Mucosa of rectum (tissue), 2 donors: Measurements from ENCODE around the gene NPAS3.

ENCODE experiments used
- H3K27ac ChIP-seq, 2 donors: one replicate each; pipeline ENCODE4 v1.7.0; 2013; ENCODE audit warnings: inconsistent platforms in 2 of 2, low read depth in 2 of 2, low read length in 2 of 2
- H3K27me3 ChIP-seq, 2 donors: one replicate each; pipeline ENCODE4 v1.7.0; 2013; ENCODE audit warnings: low read length in 2 of 2; ENCODE audit not compliant: control insufficient read depth in 2 of 2, insufficient read depth in 2 of 2
- H3K36me3 ChIP-seq, 2 donors: one replicate each; pipeline ENCODE4 v1.7.0; 2013; ENCODE audit warnings: low read length in 2 of 2; ENCODE audit not compliant: control insufficient read depth in 2 of 2, insufficient read depth in 2 of 2
- H3K4me1 ChIP-seq, 2 donors: one replicate each; pipeline ENCODE4 v1.7.0; 2013; ENCODE audit warnings: low read length in 2 of 2, mild to moderate bottlenecking in 1 of 2; ENCODE audit not compliant: control insufficient read depth in 2 of 2, insufficient read depth in 2 of 2
- H3K4me3 ChIP-seq, 2 donors: one replicate each; pipeline ENCODE4 v1.7.0; 2013; ENCODE audit warnings: low read length in 2 of 2
- H3K9ac ChIP-seq, 2 donors: one replicate each; pipeline ENCODE4 v1.7.0; 2013; ENCODE audit warnings: low read length in 2 of 2, low read depth in 1 of 2, mild to moderate bottlenecking in 1 of 2
- H3K9me3 ChIP-seq, 2 donors: one replicate each; pipeline ENCODE4 v1.7.0; 2013; ENCODE audit warnings: low read length in 2 of 2; ENCODE audit not compliant: control insufficient read depth in 2 of 2
- donor health status: healthy.
- donor health status: Normal muscosa, but diverticular disease.

NPAS3 gene

GRCh38 chr14:33556382-33557121 is 617.9 kb downstream of the NPAS3 start:
- no peaks in the 10 kb centered on the region for H3K36me3 ChIP-seq
- H3K9ac ChIP-seq: no peak overlapping the region
- H3K9me3 ChIP-seq: no peaks in the 10 kb centered on the region
- no peaks in the 10 kb centered on the region for H3K4me1 ChIP-seq
- H3K4me3 ChIP-seq: no peak overlapping the region
- H3K27ac ChIP-seq: no peak overlapping the region
- no peaks in the 10 kb centered on the region for H3K27me3 ChIP-seq

GRCh38 chr14:33560718-33561431 is 622.2 kb downstream of the NPAS3 start:
- Histone ChIP-seq H3K9ac (no peak overlapping the region), H3K36me3 (no peaks in the 10 kb centered on the region), H3K27me3 (no peaks in the 10 kb centered on the region), H3K9me3 (no peaks in the 10 kb centered on the region), H3K4me3 (no peak overlapping the region), H3K4me1 (no peaks in the 10 kb centered on the region), H3K27ac (no peak overlapping the region)

- no peaks in the 10 kb centered on the region for H3K9me3 ChIP-seq
- no peaks in the 10 kb centered on the region for H3K36me3 ChIP-seq
- H3K4me1 ChIP-seq: no peaks in the 10 kb centered on the region
- no peak overlapping the region for H3K9ac ChIP-seq
- H3K27me3 ChIP-seq: no peaks in the 10 kb centered on the region
- no peak overlapping the region for H3K27ac ChIP-seq
- H3K4me3 ChIP-seq: no peak overlapping the region
Measured at GRCh38 chr14:33561488-33562175, 623.0 kb downstream of the NPAS3 start.

GRCh38 chr14:33563191-33563900 is 624.7 kb downstream of the NPAS3 start:
- no peaks in the 10 kb centered on the region for H3K27me3 ChIP-seq
- no peak overlapping the region for H3K27ac ChIP-seq
- H3K4me3 ChIP-seq: no peak overlapping the region
- no peaks in the 10 kb centered on the region for H3K9me3 ChIP-seq
- no peaks in the 10 kb centered on the region for H3K36me3 ChIP-seq
- H3K4me1 ChIP-seq: no peaks in the 10 kb centered on the region
- H3K9ac ChIP-seq: no peak overlapping the region

- Histone ChIP-seq H3K4me1 (no peaks in the 10 kb centered on the region), H3K27me3 (no peaks in the 10 kb centered on the region), H3K4me3 (no peak overlapping the region), H3K27ac (no peak overlapping the region), H3K36me3 (no peaks in the 10 kb centered on the region), H3K9ac (no peak overlapping the region), H3K9me3 (no peaks in the 10 kb centered on the region)
Measured at GRCh38 chr14:33563901-33564197, 625.2 kb downstream of the NPAS3 start.

DNA sequence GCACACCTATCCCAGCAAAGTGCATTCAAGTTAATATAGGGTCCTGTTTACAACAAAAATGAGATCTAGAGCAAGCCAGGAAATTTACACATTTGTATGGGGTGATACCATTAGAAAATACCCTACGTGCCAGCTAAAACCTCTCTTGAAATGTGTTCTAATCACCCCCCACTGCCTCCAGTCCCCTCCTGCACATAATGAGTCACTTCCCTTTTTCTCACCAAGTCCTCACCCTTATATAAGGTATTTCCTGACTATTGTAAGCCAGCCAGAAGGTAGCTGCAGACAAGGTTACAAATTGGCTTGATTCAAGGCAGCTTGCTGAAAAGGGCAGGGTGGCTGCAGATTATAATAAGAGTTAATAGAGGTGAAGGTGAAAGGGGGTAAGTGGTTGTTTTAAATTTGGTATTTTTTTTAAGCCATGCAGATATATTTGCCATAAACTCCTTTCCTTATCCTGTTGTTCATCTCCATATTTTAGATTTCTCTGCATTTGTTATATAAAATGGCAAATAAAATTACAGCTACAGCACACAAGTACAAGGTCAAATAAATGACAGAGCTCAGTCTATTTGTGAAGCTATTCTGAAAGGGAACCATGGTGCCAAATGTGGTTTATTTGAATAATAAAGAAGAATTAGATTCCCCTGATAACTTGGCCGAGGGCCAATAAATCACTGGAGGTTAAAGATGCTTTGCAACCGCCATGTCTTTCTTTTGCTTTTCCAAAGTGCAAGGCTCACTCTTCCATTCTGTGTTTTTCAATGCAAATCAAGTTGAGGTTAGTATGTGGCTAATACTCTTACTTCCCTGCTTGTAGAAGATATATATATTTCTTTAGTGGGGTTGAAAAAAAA is 626.3 kb downstream of the NPAS3 start:
- H3K9ac ChIP-seq: no peak overlapping the region
- no peak overlapping the region for H3K27ac ChIP-seq
- no peak overlapping the region for H3K4me3 ChIP-seq
- H3K36me3 ChIP-seq: no peaks in the 10 kb centered on the region
- no peaks in the 10 kb centered on the region for H3K9me3 ChIP-seq
- H3K4me1 ChIP-seq: no peaks in the 10 kb centered on the region
- H3K27me3 ChIP-seq: no peaks in the 10 kb centered on the region

- Histone ChIP-seq H3K36me3 (no peaks in the 10 kb centered on the region), H3K9me3 (no peaks in the 10 kb centered on the region), H3K27me3 (no peaks in the 10 kb centered on the region), H3K4me1 (no peaks in the 10 kb centered on the region), H3K4me3 (no peak overlapping the region), H3K9ac (no peak overlapping the region), H3K27ac (no peak overlapping the region)
Measured at GRCh38 chr14:33566082-33566481, 627.4 kb downstream of the NPAS3 start.

- Histone ChIP-seq H3K27me3 (no peaks in the 10 kb centered on the region), H3K9ac (no peak overlapping the region), H3K4me1 (no peaks in the 10 kb centered on the region), H3K9me3 (no peaks in the 10 kb centered on the region), H3K36me3 (no peaks in the 10 kb centered on the region), H3K27ac (no peak overlapping the region), H3K4me3 (no peak overlapping the region)
Measured at GRCh38 chr14:33567023-33567728, 628.5 kb downstream of the NPAS3 start.

DNA sequence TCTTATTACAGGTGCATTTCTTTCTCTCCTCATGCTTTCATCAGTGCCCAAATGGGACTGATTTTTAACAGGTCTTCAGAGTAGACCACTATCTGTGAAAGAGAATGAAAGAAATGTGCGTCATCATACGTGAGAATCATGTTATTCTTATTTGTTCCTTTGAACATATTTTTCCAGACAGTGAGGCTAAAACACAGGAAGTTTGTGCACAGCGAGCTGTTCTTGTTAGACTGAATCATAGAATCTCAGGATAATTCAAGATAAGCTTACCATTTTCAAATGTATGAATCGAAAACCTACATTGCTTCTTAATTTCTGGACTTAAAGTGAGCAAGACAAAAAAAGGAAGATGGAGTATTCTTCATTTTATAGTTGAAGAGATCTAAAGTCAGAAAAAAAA is 629.1 kb downstream of the NPAS3 start:
- no peaks in the 10 kb centered on the region for H3K9me3 ChIP-seq
- H3K27ac ChIP-seq: no peak overlapping the region
- H3K4me1 ChIP-seq: no peaks in the 10 kb centered on the region
- no peak overlapping the region for H3K9ac ChIP-seq
- no peaks in the 10 kb centered on the region for H3K36me3 ChIP-seq
- H3K27me3 ChIP-seq: no peaks in the 10 kb centered on the region
- no peak overlapping the region for H3K4me3 ChIP-seq
